Breast epithelium (tissue), 3 donors: ENCODE results near the gene TBC1D1.

Experiments
- POLR2A ChIP-seq: fragments of 450-650 bp; IDR thresholded peaks from one replicate; pipeline ENCODE4 v1.6.1; 2016; ENCODE audit warnings: antibody characterized with exemption, mild to moderate bottlenecking, moderate library complexity
- TF ChIP-seq, protein P1 (sequence below), 3 donors: fragments of 450-650 bp; IDR thresholded peaks; one replicate each; pipeline ENCODE4 v1.5.1; 2016 to 2017; ENCODE audit warnings: antibody characterized with exemption in 3 of 3, mild to moderate bottlenecking in 3 of 3, moderate library complexity in 3 of 3

DNA sequence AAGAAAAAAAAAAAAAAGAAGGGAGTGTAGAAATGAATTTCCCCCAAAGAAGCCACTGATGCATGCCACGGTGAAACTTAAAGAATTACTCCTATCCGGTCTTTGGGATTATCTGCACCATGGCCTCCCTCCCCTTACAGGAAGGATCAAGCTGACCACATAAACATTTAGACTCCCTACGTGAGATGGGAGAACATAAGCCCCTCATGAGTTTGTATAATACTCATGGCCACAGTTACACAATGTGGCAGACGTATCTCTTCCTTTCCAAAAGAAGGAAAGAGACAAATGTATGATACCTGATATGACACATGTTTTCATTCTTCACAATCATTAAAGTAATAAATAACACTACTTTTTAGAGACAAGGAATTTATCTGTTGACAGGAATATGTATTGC is 66.1 kb downstream of the TBC1D1 start:
- TF ChIP-seq, protein P1, sequence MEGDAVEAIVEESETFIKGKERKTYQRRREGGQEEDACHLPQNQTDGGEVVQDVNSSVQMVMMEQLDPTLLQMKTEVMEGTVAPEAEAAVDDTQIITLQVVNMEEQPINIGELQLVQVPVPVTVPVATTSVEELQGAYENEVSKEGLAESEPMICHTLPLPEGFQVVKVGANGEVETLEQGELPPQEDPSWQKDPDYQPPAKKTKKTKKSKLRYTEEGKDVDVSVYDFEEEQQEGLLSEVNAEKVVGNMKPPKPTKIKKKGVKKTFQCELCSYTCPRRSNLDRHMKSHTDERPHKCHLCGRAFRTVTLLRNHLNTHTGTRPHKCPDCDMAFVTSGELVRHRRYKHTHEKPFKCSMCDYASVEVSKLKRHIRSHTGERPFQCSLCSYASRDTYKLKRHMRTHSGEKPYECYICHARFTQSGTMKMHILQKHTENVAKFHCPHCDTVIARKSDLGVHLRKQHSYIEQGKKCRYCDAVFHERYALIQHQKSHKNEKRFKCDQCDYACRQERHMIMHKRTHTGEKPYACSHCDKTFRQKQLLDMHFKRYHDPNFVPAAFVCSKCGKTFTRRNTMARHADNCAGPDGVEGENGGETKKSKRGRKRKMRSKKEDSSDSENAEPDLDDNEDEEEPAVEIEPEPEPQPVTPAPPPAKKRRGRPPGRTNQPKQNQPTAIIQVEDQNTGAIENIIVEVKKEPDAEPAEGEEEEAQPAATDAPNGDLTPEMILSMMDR (IDR thresholded peaks at IDR 0.05) = no peak
- TF ChIP-seq POLR2A = no peak
